Subcutaneous adipose tissue (tissue), 4 donors: ENCODE data around the gene DPP10. TPM values are rescaled to one million over a fixed set of nuclear protein-coding genes. Genes with fewer than 3 reads are reported as not detected.

Experiments
- CTCF ChIP-seq: fragments of 450-650 bp; IDR thresholded peaks from one replicate; pipeline ENCODE4 v1.5.1; 2016; ENCODE audit warnings: low read depth, mild to moderate bottlenecking, control low read depth, antibody characterized with exemption, moderate library complexity
- small RNA-seq: library from RNA; depleted of rRNA; stranded (forward); fragments of <200 nt; gene quantifications from one replicate; pipeline ENCODE3, GENCODE V24; 2016
- total RNA-seq, 4 donors: library from RNA; depleted of rRNA; stranded (reverse); fragments of >200 nt; gene quantifications; one replicate each; pipeline ENCODE4 v1.1.0, GENCODE V29; 2016

DPP10 gene
- total RNA-seq, 4 donors from 2014 or later, result 0.94 TPM; not detected in 3

- no peak for TF ChIP-seq CTCF
Observed at GRCh38 chr2:115842306-115842705, 1399.9 kb downstream of the DPP10 start.

- TF ChIP-seq CTCF, result no peak
Observed at GRCh38 chr2:115848192-115848591, 1405.8 kb downstream of the DPP10 start.

GRCh38 chr2:115867024-115867423, 1424.6 kb downstream of the DPP10 start:
- TF ChIP-seq CTCF, result no peak

GRCh38 chr2:115874427-115874826, 1432.0 kb downstream of the DPP10 start:
- TF ChIP-seq CTCF, result no peak

- TF ChIP-seq CTCF, result no peak
Observed at GRCh38 chr2:115880558-115880957, 1438.1 kb downstream of the DPP10 start.

- TF ChIP-seq CTCF, result no peak
Observed at GRCh38 chr2:115887209-115887776, 1444.9 kb downstream of the DPP10 start.

Small RNA genes lying within 50 kb of the gene (small RNA-seq; reads per million reads assigned to genes)
- gene RNU2-41P, result not detected
